HepG2 (cell line): ENCODE measurements around the gene EXOC3L4. TPM values are rescaled to one million over a fixed set of nuclear protein-coding genes. Genes with fewer than 3 reads are reported as not detected.
A peak's percentile ranks its signal among the peaks of the same experiment; 100 is the strongest.

Experiments
- ARID4A ChIP-seq: sonication (generic); formaldehyde crosslinking; IDR thresholded peaks from 2 replicates; pipeline ENCODE4 v1.5.0; 2020; ENCODE audit warnings: mild to moderate bottlenecking, missing genetic modification reagents, borderline replicate concordance
- E2F2 ChIP-seq: sonication (generic); formaldehyde crosslinking; IDR thresholded peaks from 2 replicates; pipeline ENCODE4 v1.4.0; 2020; ENCODE audit warnings: missing genetic modification reagents, borderline replicate concordance
- ELF3 ChIP-seq: IDR thresholded peaks from 2 replicates; pipeline ENCODE4 v1.6.1; 2016; ENCODE audit warnings: missing genetic modification reagents, missing compliant biosample characterization
- GZF1 ChIP-seq: sonication (generic); formaldehyde crosslinking; IDR thresholded peaks from 2 replicates; pipeline ENCODE4 v1.5.1; 2020; ENCODE audit warnings: mild to moderate bottlenecking, missing genetic modification reagents
- HDAC2 ChIP-seq: sonication (generic); formaldehyde crosslinking; IDR thresholded peaks from 2 replicates; pipeline ENCODE4 v1.4.0; 2020; ENCODE audit warnings: missing genetic modification reagents
- HINFP ChIP-seq: sonication (generic); formaldehyde crosslinking; IDR thresholded peaks from 2 replicates; pipeline ENCODE4 v1.4.0; 2020; ENCODE audit warnings: low read depth, mild to moderate bottlenecking, missing genetic modification reagents
- MATR3 ChIP-seq: sonication (generic); formaldehyde crosslinking; IDR thresholded peaks from 2 replicates; pipeline ENCODE4 v1.4.0; 2020; ENCODE audit warnings: missing genetic modification reagents
- NCOR1 ChIP-seq: fragments of 200-600 bp; sonication (generic); IDR thresholded peaks from 2 replicates; pipeline ENCODE4 v1.7.0; 2017; ENCODE audit warnings: antibody characterized with exemption, low read length, borderline replicate concordance
- PATZ1 ChIP-seq: sonication (generic); formaldehyde crosslinking; IDR thresholded peaks from 2 replicates; pipeline ENCODE4 v1.4.0; 2020; ENCODE audit warnings: missing genetic modification reagents
- PHF8 ChIP-seq: sonication (generic); formaldehyde crosslinking; IDR thresholded peaks from 2 replicates; pipeline ENCODE4 v1.5.0; 2020; ENCODE audit warnings: missing genetic modification reagents
- RBAK ChIP-seq: sonication (generic); formaldehyde crosslinking; IDR thresholded peaks from 2 replicates; pipeline ENCODE4 v1.5.1; 2020; ENCODE audit warnings: mild to moderate bottlenecking, missing genetic modification reagents
- RFX1 ChIP-seq: fragments of 450-650 bp; IDR thresholded peaks from 2 replicates; pipeline ENCODE4 v1.6.1; 2017
- SP4 ChIP-seq: sonication (generic); formaldehyde crosslinking; IDR thresholded peaks from 2 replicates; pipeline ENCODE4 v1.8.1; 2023; ENCODE audit warnings: mild to moderate bottlenecking, missing genetic modification reagents
- ZMYM2 ChIP-seq: sonication (generic); formaldehyde crosslinking; IDR thresholded peaks from 2 replicates; pipeline ENCODE4 v1.8.0; 2022; ENCODE audit warnings: mild to moderate bottlenecking, missing genetic modification reagents
- ZNF230 ChIP-seq: sonication (generic); formaldehyde crosslinking; IDR thresholded peaks from 2 replicates; pipeline ENCODE4 v1.4.0; 2020; ENCODE audit warnings: mild to moderate bottlenecking, missing genetic modification reagents
- ZNF280D ChIP-seq: sonication (generic); formaldehyde crosslinking; IDR thresholded peaks from 2 replicates; pipeline ENCODE4 v1.5.1; 2020; ENCODE audit warnings: mild to moderate bottlenecking, missing genetic modification reagents
- ZNF296 ChIP-seq: sonication (generic); formaldehyde crosslinking; conservative IDR thresholded peaks from 2 replicates; pipeline ENCODE4 v1.5.0; 2020; ENCODE audit warnings: mild to moderate bottlenecking, missing genetic modification reagents
- ZNF354B ChIP-seq: sonication (generic); formaldehyde crosslinking; IDR thresholded peaks from 2 replicates; pipeline ENCODE4 v1.8.0; 2022; ENCODE audit warnings: mild to moderate bottlenecking, missing genetic modification reagents
- polyA plus RNA-seq, 8 experiments: library from polyadenylated mRNA; depleted of rRNA in 3 of 8; stranded (reverse) in 7 of 8; unstranded in 1 of 8; fragments of >200 nt; fragmentation: Illumina TruSeq in 4 of 8; extraction: Trizol in 4 of 8; gene quantifications; 2 replicates each; pipeline versions ENCODE4 v1.2.1 to v1.2.3, GENCODE V29; 2011 to 2016; ENCODE audit warnings: low read depth in 4 of 8, missing spikeins in 1 of 8, mixed read lengths in 1 of 8; ENCODE audit not compliant: insufficient read depth in 1 of 8
- total RNA-seq, 5 experiments: library from RNA; depleted of rRNA; stranded (reverse); fragments of >200 nt; fragmentation: Illumina TruSeq; extraction: Trizol; gene quantifications; 2 replicates each; pipeline ENCODE4 v1.2.3, GENCODE V29; 2016; ENCODE audit warnings: low read depth in 1 of 5

EXOC3L4 gene
- total and polyA plus RNA-seq, 2 of the 13 experiments (the other 11 are each of a cell fraction or from before 2014, with no cell fraction given), result 11.8 to 27.0 TPM

GRCh38 chr14:103099733-103100280, 5.3 kb downstream of the EXOC3L4 start (continued):
- TF ChIP-seq HINFP (CRISPR knock-in tag) (no peak), ZNF230 (CRISPR knock-in tag) (no peak), RFX1 (no peak), GZF1 (CRISPR knock-in tag) (no peak), PHF8 (CRISPR knock-in tag) (no peak), RBAK (CRISPR knock-in tag) (no peak), ZNF354B (CRISPR knock-in tag) (0 out of 2 replicates have a peak, but pooled peaks have one; percentile 56), ZMYM2 (CRISPR knock-in tag) (no peak), SP4 (CRISPR knock-in tag) (no peak), PATZ1 (CRISPR knock-in tag) (no peak), ZNF296 (CRISPR knock-in tag) (0 out of 2 replicates have a peak, but pooled peaks have one; percentile 60), MATR3 (no peak), NCOR1 (no peak), ZNF280D (CRISPR knock-in tag) (no peak), ELF3 (CRISPR knock-in tag) (no peak), E2F2 (no peak), HDAC2 (CRISPR knock-in tag) (no peak), ARID4A (no peak)
